ENCODE measurements around the gene LSG1.
"Not testable (repeated sequence)": the region's sequence is repeated elsewhere in the genome, so short reads cannot be mapped to it uniquely, and the experiment has no call there.

LSG1 gene

GRCh38 chr3:194615226-194615625, 56.8 kb downstream of the LSG1 start:
- no peak for DNase-seq

- DNase-seq, result no peak
These were observed 59.8 kb downstream of the LSG1 start for GRCh38 chr3:194612221-194612620.

- DNase-seq, result no peak
These were observed 61.3 kb downstream of the LSG1 start for GRCh38 chr3:194610689-194611088.

- DNase-seq, result no peak
These were observed 62.4 kb downstream of the LSG1 start for GRCh38 chr3:194609601-194610000.

GRCh38 chr3:194608981-194609380, 63.0 kb downstream of the LSG1 start:
- no peak for DNase-seq

- DNase-seq, result no peak
These were observed 64.2 kb downstream of the LSG1 start for GRCh38 chr3:194607592-194608389.

- no peak for DNase-seq
These were observed 65.0 kb downstream of the LSG1 start for GRCh38 chr3:194606941-194607340.

- DNase-seq, result no peak
These were observed 65.8 kb downstream of the LSG1 start for GRCh38 chr3:194606163-194606562.

- not testable (repeated sequence) for DNase-seq
These were observed 66.7 kb downstream of the LSG1 start for GRCh38 chr3:194605314-194605713.

- DNase-seq, result no peak
These were observed 67.2 kb downstream of the LSG1 start for GRCh38 chr3:194604837-194605236.

- no peak for DNase-seq
These were observed 67.9 kb downstream of the LSG1 start for GRCh38 chr3:194604126-194604525.

- DNase-seq, result no peak
These were observed 69.3 kb downstream of the LSG1 start for GRCh38 chr3:194602669-194603171.

- DNase-seq, result peak; percentile 88
These were observed 73.0 kb downstream of the LSG1 start for GRCh38 chr3:194598771-194599557.

GRCh38 chr3:194596906-194597305, 75.1 kb downstream of the LSG1 start:
- no peak for DNase-seq

- peak; percentile 99 for DNase-seq
These were observed 78.9 kb downstream of the LSG1 start for GRCh38 chr3:194592798-194593752.

Data from kidney glomerular epithelial cell (primary cell).